ENCODE data around the gene PTPRG. TPM values are rescaled to one million over a fixed set of nuclear protein-coding genes. Genes with fewer than 3 reads are reported as not detected.

Gene PTPRG
- total and polyA plus RNA-seq, 2 experiments from 2014 or later: 24.4 to 131 TPM

DNA sequence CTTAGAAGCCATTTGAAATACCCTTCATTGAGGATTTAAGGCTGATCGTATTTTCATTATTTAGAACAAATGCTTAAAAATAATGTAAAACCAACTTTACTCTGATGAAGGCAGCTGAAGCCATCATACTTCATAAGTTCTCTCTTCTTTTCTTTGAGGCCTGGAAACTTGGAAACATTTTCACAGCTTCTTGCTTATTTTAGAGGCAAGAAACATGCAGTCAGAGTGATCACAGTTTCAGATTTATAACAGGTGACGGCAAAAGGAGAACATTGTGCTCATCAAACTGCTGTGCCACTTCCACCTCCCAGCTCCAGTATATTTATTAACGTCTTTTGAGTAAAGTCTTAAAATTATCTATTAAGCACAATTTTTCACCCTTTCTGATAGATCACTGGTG lies 376.1 kb downstream of the PTPRG start:
- Mint-ChIP-seq H3K9me3 (peaks cover 4% of the 10 kb centered on the region; the same call in 2 of the 3 replicates), H3K27me3 (ENCODE audit: insufficient read depth, low read depth, poor library complexity) (peaks cover 5% of the 10 kb centered on the region), H3K27ac (no peak overlapping the region), H3K4me1 (peaks cover 64% of the 10 kb centered on the region), H3K4me3 (no peak overlapping the region), H3K36me3 (ENCODE audit: low read depth) (peaks cover 20% of the 10 kb centered on the region)
- H3K4me1 ChIP-seq (ENCODE audit: insufficient read depth): peaks cover 36% of the 10 kb centered on the region
- H3K4me2 ChIP-seq: no peak overlapping the region
- H2AFZ ChIP-seq: no peak overlapping the region
- no peaks in the 10 kb centered on the region for H3K27me3 ChIP-seq (ENCODE audit: insufficient read depth)
- no peak overlapping the region for H3K27ac ChIP-seq (ENCODE audit: low read depth)
- H3K36me3 ChIP-seq (ENCODE audit: insufficient read depth): no peaks in the 10 kb centered on the region
- H3K9me2 ChIP-seq (ENCODE audit: insufficient read depth): no peaks in the 10 kb centered on the region
- ATAC-seq: no peak
- H3K4me3 ChIP-seq: no peak overlapping the region
- no peak for DNase-seq (ENCODE audit: low spot score)
- no peak for TF ChIP-seq JUNB (IDR thresholded peaks at IDR 0.05; ENCODE audit: unreplicated experiment)
- TF ChIP-seq, protein P1, sequence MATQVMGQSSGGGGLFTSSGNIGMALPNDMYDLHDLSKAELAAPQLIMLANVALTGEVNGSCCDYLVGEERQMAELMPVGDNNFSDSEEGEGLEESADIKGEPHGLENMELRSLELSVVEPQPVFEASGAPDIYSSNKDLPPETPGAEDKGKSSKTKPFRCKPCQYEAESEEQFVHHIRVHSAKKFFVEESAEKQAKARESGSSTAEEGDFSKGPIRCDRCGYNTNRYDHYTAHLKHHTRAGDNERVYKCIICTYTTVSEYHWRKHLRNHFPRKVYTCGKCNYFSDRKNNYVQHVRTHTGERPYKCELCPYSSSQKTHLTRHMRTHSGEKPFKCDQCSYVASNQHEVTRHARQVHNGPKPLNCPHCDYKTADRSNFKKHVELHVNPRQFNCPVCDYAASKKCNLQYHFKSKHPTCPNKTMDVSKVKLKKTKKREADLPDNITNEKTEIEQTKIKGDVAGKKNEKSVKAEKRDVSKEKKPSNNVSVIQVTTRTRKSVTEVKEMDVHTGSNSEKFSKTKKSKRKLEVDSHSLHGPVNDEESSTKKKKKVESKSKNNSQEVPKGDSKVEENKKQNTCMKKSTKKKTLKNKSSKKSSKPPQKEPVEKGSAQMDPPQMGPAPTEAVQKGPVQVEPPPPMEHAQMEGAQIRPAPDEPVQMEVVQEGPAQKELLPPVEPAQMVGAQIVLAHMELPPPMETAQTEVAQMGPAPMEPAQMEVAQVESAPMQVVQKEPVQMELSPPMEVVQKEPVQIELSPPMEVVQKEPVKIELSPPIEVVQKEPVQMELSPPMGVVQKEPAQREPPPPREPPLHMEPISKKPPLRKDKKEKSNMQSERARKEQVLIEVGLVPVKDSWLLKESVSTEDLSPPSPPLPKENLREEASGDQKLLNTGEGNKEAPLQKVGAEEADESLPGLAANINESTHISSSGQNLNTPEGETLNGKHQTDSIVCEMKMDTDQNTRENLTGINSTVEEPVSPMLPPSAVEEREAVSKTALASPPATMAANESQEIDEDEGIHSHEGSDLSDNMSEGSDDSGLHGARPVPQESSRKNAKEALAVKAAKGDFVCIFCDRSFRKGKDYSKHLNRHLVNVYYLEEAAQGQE (IDR thresholded peaks at IDR 0.05; ENCODE audit: unreplicated experiment): no peak
- no peak for TF ChIP-seq POLR2AphosphoS5 (IDR thresholded peaks at IDR 0.05; ENCODE audit: low read depth)
- TF ChIP-seq, protein P2, sequence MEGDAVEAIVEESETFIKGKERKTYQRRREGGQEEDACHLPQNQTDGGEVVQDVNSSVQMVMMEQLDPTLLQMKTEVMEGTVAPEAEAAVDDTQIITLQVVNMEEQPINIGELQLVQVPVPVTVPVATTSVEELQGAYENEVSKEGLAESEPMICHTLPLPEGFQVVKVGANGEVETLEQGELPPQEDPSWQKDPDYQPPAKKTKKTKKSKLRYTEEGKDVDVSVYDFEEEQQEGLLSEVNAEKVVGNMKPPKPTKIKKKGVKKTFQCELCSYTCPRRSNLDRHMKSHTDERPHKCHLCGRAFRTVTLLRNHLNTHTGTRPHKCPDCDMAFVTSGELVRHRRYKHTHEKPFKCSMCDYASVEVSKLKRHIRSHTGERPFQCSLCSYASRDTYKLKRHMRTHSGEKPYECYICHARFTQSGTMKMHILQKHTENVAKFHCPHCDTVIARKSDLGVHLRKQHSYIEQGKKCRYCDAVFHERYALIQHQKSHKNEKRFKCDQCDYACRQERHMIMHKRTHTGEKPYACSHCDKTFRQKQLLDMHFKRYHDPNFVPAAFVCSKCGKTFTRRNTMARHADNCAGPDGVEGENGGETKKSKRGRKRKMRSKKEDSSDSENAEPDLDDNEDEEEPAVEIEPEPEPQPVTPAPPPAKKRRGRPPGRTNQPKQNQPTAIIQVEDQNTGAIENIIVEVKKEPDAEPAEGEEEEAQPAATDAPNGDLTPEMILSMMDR (conservative IDR thresholded peaks at IDR 0.05; ENCODE audit: low read depth in 2 of 2): no peak
- TF ChIP-seq EZH2 (IDR thresholded peaks at IDR 0.05; ENCODE audit: low read depth, unreplicated experiment): no peak
- no peaks in the 10 kb centered on the region for H3F3A ChIP-seq (replicated peaks; ENCODE audit: low read depth)
- no peaks in the 10 kb centered on the region for H4K20me1 ChIP-seq (replicated peaks; ENCODE audit: insufficient read depth)
- H3K79me2 ChIP-seq (replicated peaks; ENCODE audit: insufficient read depth): peaks cover 58% of the 10 kb centered on the region

- no peak overlapping the region for H2AFZ ChIP-seq
- no peak for ATAC-seq
- no peak overlapping the region for H3K27ac Mint-ChIP-seq
- H4K20me1 ChIP-seq (replicated peaks; ENCODE audit: insufficient read depth): no peaks in the 10 kb centered on the region; the same call in 1 of the 2 replicates
- H3K27ac ChIP-seq (ENCODE audit: low read depth): no peak overlapping the region
- H3K4me1 ChIP-seq (ENCODE audit: insufficient read depth): peaks cover 28% of the 10 kb centered on the region
- no peak for DNase-seq (ENCODE audit: low spot score)
- no peaks in the 10 kb centered on the region for H3K36me3 ChIP-seq (ENCODE audit: insufficient read depth)
- peaks cover 58% of the 10 kb centered on the region for H3K4me1 Mint-ChIP-seq
- peaks cover 59% of the 10 kb centered on the region for H3K79me2 ChIP-seq (replicated peaks; ENCODE audit: insufficient read depth)
- H3K4me2 ChIP-seq: no peak overlapping the region
- no peaks in the 10 kb centered on the region for H3F3A ChIP-seq (replicated peaks; ENCODE audit: low read depth)
- peaks cover 5% of the 10 kb centered on the region for H3K27me3 Mint-ChIP-seq (ENCODE audit: insufficient read depth, low read depth, poor library complexity)
- no peaks in the 10 kb centered on the region for H3K27me3 ChIP-seq (ENCODE audit: insufficient read depth)
- H3K4me3 Mint-ChIP-seq: no peak overlapping the region
- H3K36me3 Mint-ChIP-seq (ENCODE audit: low read depth): peaks cover 20% of the 10 kb centered on the region
- H3K9me2 ChIP-seq (ENCODE audit: insufficient read depth): no peaks in the 10 kb centered on the region
- H3K4me3 ChIP-seq: no peak overlapping the region
- H3K9me3 Mint-ChIP-seq: peaks cover 4% of the 10 kb centered on the region; the same call in 2 of the 3 replicates
- TF ChIP-seq NANOG (IDR thresholded peaks at IDR 0.05; ENCODE audit: borderline replicate concordance): no peak
- TF ChIP-seq, protein P1 (IDR thresholded peaks at IDR 0.05; ENCODE audit: unreplicated experiment): no peak
- TF ChIP-seq, protein P3, sequence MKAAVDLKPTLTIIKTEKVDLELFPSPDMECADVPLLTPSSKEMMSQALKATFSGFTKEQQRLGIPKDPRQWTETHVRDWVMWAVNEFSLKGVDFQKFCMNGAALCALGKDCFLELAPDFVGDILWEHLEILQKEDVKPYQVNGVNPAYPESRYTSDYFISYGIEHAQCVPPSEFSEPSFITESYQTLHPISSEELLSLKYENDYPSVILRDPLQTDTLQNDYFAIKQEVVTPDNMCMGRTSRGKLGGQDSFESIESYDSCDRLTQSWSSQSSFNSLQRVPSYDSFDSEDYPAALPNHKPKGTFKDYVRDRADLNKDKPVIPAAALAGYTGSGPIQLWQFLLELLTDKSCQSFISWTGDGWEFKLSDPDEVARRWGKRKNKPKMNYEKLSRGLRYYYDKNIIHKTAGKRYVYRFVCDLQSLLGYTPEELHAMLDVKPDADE (IDR thresholded peaks at IDR 0.05): no peak
- TF ChIP-seq ZNF114 (CRISPR knock-in tag; IDR thresholded peaks at IDR 0.05): no peak
- no peak for TF ChIP-seq JUNB (IDR thresholded peaks at IDR 0.05; ENCODE audit: unreplicated experiment)
- no peak for TF ChIP-seq EZH2phosphoT487 (IDR thresholded peaks at IDR 0.05; ENCODE audit: unreplicated experiment)
- TF ChIP-seq, protein P2 (conservative IDR thresholded peaks at IDR 0.05; ENCODE audit: low read depth in 2 of 2): no peak
- no peak for TF ChIP-seq STAT1 (IDR thresholded peaks at IDR 0.05; ENCODE audit: unreplicated experiment)
- no peak for TF ChIP-seq CREB1 (CRISPR knock-in tag; IDR thresholded peaks at IDR 0.05; ENCODE audit: low read depth)
- TF ChIP-seq EZH2 (IDR thresholded peaks at IDR 0.05; ENCODE audit: low read depth, unreplicated experiment): no peak
Observed at GRCh38 chr3:61938878-61939549, 377.6 kb downstream of the PTPRG start.

All from GM23338 (cell line).